Type B pancreatic cell (in vitro differentiated cells): Measurements from ENCODE around the gene MED15. TPM values are rescaled to one million over a fixed set of nuclear protein-coding genes. Genes with fewer than 3 reads are reported as not detected.
"Not testable (repeated sequence)": the region's sequence is repeated elsewhere in the genome, so short reads cannot be mapped to it uniquely, and the experiment has no call there.

Experiments used
- DNase-seq: peaks from one replicate; pipeline ENCODE4 v3.0.0; 2021; ENCODE audit warnings: mixed read lengths; ENCODE audit not compliant: unreplicated experiment; ENCODE audit errors: extremely low spot score
- H3K27ac Mint-ChIP-seq: 2 replicates; pipeline ENCODE4 v1.8.0; 2021; ENCODE audit warnings: mild to moderate bottlenecking, mixed read lengths
- H3K27me3 Mint-ChIP-seq: 2 replicates; pipeline ENCODE4 v1.8.0; 2021; ENCODE audit warnings: mixed read lengths
- H3K36me3 Mint-ChIP-seq: 2 replicates; pipeline ENCODE4 v1.8.0; 2021; ENCODE audit warnings: mixed read lengths
- H3K4me1 Mint-ChIP-seq: one replicate; pipeline ENCODE4 v1.8.0; 2021; ENCODE audit warnings: mixed read lengths; ENCODE audit not compliant: unreplicated experiment
- H3K4me3 Mint-ChIP-seq: 2 replicates; pipeline ENCODE4 v1.8.0; 2021; ENCODE audit warnings: mild to moderate bottlenecking, mixed read lengths
- H3K9me3 Mint-ChIP-seq: 2 replicates; pipeline ENCODE4 v1.8.0; 2021; ENCODE audit warnings: mixed read lengths
- total RNA-seq: library from RNA; stranded (reverse); gene quantifications from 2 replicates; pipeline ENCODE4 v1.2.1, GENCODE V29; 2021; ENCODE audit warnings: low replicate concordance
- TF ChIP-seq, protein P1 (sequence below): fragments of 200-600 bp; sonication (generic); conservative IDR thresholded peaks from 2 replicates; pipeline ENCODE4 v1.5.0; 2021; ENCODE audit warnings: antibody characterized with exemption, mild to moderate bottlenecking

MED15 gene
- total RNA-seq, 1 donor from 2014 or later: 90.8 TPM

DNA sequence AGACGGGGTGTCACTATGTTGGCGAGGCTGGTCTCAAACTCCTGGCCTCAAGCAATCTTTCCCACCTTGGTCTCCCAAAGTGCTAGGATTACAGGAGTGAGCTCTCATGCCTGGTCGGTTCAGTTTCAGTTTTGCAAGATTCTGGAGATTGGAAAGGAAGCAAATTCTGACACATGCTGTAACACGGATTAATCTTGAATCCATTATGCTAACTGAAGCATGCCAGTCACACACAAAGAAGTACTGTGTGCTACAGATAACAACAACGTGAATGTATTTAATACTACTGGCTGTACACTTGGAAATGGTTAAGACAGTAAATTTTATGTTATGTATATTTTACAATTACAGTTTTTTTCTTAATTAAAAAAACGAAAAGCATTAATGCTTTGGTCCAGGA, 107.6 kb downstream of the MED15 start:
- DNase-seq: no peak
- Mint-ChIP-seq H3K27me3 (no peaks in the 10 kb centered on the region), H3K4me3 (no peak overlapping the region), H3K36me3 (no peaks in the 10 kb centered on the region), H3K9me3 (no peaks in the 10 kb centered on the region), H3K27ac (no peak overlapping the region), H3K4me1 (no peaks in the 10 kb centered on the region)
- TF ChIP-seq, protein P1, sequence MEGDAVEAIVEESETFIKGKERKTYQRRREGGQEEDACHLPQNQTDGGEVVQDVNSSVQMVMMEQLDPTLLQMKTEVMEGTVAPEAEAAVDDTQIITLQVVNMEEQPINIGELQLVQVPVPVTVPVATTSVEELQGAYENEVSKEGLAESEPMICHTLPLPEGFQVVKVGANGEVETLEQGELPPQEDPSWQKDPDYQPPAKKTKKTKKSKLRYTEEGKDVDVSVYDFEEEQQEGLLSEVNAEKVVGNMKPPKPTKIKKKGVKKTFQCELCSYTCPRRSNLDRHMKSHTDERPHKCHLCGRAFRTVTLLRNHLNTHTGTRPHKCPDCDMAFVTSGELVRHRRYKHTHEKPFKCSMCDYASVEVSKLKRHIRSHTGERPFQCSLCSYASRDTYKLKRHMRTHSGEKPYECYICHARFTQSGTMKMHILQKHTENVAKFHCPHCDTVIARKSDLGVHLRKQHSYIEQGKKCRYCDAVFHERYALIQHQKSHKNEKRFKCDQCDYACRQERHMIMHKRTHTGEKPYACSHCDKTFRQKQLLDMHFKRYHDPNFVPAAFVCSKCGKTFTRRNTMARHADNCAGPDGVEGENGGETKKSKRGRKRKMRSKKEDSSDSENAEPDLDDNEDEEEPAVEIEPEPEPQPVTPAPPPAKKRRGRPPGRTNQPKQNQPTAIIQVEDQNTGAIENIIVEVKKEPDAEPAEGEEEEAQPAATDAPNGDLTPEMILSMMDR: no peak

DNA sequence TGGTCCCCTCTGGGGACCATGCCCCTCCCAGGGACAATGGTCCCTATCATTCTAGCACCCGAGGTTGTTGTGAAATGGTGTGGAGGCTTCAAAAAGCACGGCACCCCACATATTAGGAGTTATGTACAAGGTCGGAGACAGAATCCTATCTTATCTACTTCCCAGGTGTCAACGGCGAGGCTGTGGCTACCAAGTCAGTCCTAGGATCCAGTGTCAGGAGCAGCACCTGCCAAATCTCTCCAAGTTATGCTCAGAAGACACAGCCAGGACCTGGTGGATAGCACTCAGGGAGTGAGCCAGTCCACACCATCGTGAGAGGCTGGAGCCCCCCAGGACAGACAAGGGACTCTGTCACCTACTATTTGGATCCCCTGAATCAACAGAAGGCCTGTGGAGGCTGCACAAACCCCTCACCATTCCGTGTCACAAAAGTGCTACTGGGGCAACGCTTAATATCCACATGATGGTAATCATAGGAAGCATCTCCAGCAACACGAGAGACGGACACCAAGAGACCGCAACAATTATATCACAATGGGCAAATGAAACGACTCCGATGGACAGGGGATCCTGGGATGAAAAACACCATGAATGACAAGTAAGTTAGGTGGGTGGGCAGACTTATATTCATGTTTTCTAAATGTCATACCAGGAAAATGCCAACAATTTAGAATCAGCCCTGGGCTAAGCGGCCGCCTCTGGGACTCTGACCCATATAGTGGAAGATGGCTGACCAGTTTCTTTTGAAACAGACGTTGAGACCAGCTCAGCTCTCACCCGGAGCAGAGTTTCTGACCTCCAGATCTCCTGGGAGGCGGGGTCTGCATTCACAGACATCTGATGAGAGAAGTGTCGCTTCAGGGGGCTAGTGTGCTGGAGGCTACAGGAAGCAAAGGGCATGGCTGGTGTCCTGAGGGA, 108.4 kb downstream of the MED15 start:
- no peaks in the 10 kb centered on the region for H3K36me3 Mint-ChIP-seq
- no peak overlapping the region for H3K27ac Mint-ChIP-seq
- no peak for DNase-seq
- H3K9me3 Mint-ChIP-seq: no peaks in the 10 kb centered on the region
- no peaks in the 10 kb centered on the region for H3K27me3 Mint-ChIP-seq
- TF ChIP-seq, protein P1: no peak
- no peaks in the 10 kb centered on the region for H3K4me1 Mint-ChIP-seq
- H3K4me3 Mint-ChIP-seq: no peak overlapping the region

DNA sequence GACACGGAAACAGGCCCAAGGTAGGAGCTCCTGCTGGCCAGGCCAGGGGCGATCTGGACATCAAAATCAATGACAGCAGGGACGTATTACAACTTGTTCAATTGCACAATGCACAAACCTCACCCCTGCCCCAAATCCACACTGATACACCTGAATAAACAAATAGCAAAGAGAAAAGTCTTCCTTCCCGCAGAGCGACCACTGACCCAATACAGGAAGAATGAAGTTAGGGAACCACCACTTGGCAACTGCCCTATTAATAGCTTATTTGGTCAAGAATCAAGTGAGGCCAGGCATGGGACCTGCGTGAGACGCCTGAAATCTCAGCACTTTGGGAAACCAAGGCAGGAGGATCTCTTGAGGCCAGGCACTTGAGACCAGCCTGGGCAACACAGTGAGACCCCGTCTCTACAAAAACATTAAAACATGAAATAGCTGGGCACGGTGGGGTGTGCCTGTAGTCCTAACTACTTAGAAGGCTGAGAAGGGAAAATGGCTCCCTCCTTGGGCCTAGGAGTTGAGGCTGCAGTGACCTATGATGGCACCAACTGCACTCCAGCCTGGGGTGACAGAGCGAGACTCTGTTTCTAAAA, 109.1 kb downstream of the MED15 start:
- TF ChIP-seq, protein P1: no peak
- no peak overlapping the region for H3K27ac Mint-ChIP-seq
- no peaks in the 10 kb centered on the region for H3K36me3 Mint-ChIP-seq
- DNase-seq: no peak
- no peak overlapping the region for H3K4me3 Mint-ChIP-seq
- H3K9me3 Mint-ChIP-seq: no peaks in the 10 kb centered on the region
- no peaks in the 10 kb centered on the region for H3K4me1 Mint-ChIP-seq
- H3K27me3 Mint-ChIP-seq: no peaks in the 10 kb centered on the region

DNA sequence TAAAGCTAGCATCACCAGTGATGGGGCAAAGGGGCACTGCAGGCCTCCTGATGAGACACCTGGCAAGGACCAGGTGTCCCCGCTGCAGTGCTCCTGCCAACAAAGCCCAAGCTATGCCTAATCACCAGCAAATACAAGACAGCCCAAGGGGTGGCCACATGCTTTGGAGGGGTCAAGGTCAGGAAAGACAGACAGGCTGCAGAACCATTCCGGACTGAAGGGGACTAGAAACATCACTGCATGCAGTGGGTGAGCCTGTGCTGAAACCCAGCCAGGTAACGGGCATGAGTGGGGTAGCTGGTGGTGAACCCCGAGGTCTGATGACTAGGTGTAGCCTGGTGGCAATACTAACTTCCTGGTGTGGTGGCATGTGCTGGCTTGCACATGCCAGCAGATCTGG, 111.1 kb downstream of the MED15 start:
- TF ChIP-seq, protein P1: no peak
- H3K9me3 Mint-ChIP-seq: no peaks in the 10 kb centered on the region
- DNase-seq: no peak
- no peaks in the 10 kb centered on the region for H3K4me1 Mint-ChIP-seq
- H3K27me3 Mint-ChIP-seq: no peaks in the 10 kb centered on the region
- H3K36me3 Mint-ChIP-seq: no peaks in the 10 kb centered on the region
- H3K27ac Mint-ChIP-seq: no peak overlapping the region
- no peak overlapping the region for H3K4me3 Mint-ChIP-seq

DNA sequence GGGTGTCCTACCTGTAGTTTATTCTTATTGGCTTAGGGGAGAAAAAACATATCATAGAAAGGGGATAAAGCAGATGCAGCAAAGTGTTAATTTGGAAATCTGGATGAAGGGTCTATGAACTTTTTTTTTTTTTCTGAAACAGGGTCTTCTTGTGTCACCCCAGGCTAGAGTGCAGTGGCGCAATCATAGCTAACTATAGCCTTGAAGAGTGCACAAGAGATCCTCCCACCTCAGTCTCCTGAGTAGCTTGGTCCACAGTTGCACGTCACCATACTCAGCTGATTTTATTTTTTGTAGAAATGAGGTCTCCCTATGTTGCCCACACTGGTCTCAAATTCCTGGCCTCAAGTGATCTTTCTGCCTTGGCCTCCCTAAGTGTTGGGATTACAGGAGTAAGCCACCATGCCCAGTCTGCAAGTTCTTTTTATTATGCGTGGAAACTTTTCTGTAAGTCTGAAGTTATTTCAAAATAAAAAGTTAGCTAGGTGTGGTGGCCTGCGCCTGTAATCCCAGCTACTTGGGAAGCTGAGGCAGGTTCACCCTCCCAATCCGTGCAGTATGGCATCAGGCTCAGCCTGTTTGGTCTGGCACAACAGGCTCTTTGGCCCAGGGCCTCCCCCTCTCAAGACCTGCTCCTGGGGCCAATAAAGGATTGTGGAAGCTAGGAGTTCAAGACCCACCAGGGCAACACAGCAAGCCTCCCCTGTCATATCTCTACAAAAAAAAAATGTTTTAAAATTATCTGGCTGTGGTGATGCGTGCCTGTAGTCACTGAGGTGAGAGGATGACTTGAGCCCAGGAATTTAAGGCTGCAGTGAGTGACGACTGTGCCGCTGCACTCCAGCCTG, 111.9 kb downstream of the MED15 start:
- Mint-ChIP-seq H3K4me1 (no peaks in the 10 kb centered on the region), H3K4me3 (no peak overlapping the region), H3K27me3 (no peaks in the 10 kb centered on the region), H3K27ac (no peak overlapping the region), H3K36me3 (no peaks in the 10 kb centered on the region), H3K9me3 (no peaks in the 10 kb centered on the region)
- TF ChIP-seq, protein P1: no peak
- no peak for DNase-seq

DNA sequence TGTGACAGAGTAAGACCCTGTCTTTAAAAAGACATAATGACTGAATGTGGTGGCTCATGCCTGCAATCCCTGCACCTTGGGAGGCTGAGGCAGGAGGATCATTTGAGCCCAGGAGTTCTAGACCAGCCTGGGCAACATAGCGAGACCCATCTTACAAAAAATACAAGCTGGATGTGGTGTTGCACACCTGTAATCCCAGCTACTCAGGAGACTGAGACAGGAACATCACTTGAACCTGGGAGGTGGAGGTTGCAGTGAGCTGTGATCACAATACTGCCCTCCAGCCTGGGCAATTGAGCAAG, 112.4 kb downstream of the MED15 start:
- not testable (repeated sequence) for DNase-seq, H3K27ac Mint-ChIP-seq, H3K27me3 Mint-ChIP-seq

More for the DNA sequence above, 112.4 kb downstream of the MED15 start:
- not testable (repeated sequence) for H3K9me3 Mint-ChIP-seq, H3K36me3 Mint-ChIP-seq, H3K4me1 Mint-ChIP-seq, H3K4me3 Mint-ChIP-seq
